ENCODE measurements around the gene MVK.

The MVK gene

DNA sequence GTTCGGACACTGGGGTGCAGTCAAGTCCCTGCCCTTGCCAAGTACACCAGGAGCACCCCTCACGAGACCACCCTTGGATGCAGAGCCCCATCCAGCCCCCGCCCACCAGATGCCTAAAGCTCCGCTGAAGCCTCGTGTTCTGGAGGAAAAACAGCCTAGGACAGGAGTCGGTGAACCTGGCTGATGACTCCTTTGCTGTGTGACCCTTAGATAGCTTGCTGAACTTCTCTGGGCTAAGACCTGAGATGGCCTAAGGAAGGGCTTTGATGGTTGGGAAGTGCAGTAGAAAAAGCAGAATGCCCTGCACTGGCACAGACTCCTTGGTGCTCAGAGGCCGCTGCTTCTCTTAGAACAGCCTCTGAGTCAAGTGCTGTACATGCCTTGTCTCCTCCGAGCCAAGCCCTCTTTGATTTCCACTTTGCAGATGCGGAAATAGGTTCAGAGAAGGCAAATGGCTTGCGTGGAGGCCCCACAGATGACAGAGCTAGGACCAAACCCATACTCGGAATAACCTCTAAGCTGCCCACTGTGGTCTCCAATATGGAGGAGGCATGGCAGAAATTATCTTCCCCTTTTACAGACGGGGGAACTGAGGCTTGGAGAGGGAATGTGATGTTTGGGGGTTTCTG, 52.3 kb downstream of the MVK start:
- no peak for DNase-seq (ENCODE audit: low spot score)
- TF ChIP-seq CTCF (IDR thresholded peaks at IDR 0.05; ENCODE audit: extremely low read depth, insufficient read depth, missing control alignments) = no peak
- in situ Hi-C loops (cut with MboI; ENCODE audit: low pct_unique_long_range_greater_than_20kb, low sequenced_read_pairs, unreplicated experiment) = no loop called here

GRCh38 chr12:109626378-109627115, 53.0 kb downstream of the MVK start:
- no peak for DNase-seq (ENCODE audit: low spot score)
- TF ChIP-seq CTCF (IDR thresholded peaks at IDR 0.05; ENCODE audit: extremely low read depth, insufficient read depth, missing control alignments) = no peak
- in situ Hi-C loops (cut with MboI; ENCODE audit: low pct_unique_long_range_greater_than_20kb, low sequenced_read_pairs, unreplicated experiment) = no loop called here

DNA sequence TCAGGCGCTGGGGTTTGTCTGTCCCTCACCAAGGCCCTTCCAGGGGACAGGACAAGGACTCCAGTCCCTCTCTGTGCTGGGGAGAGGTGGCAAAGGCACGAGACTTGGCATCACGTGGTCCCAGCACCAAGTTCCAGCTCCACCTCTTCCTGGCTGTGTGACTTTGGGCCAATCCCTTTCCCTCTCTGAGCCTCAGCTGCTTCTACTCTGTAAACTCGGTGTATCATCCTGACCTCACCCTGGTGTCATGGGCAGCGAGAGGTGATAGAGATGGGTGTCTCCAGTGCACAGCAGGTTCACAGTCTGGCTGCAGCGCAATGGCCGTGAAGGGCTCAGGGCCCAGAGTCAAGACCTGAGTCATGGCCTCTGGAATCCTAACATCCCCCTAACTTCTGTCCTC, 54.0 kb downstream of the MVK start:
- in situ Hi-C loops (cut with MboI; ENCODE audit: low pct_unique_long_range_greater_than_20kb, low sequenced_read_pairs, unreplicated experiment) = no loop called here
- no peak for DNase-seq (ENCODE audit: low spot score)

DNA sequence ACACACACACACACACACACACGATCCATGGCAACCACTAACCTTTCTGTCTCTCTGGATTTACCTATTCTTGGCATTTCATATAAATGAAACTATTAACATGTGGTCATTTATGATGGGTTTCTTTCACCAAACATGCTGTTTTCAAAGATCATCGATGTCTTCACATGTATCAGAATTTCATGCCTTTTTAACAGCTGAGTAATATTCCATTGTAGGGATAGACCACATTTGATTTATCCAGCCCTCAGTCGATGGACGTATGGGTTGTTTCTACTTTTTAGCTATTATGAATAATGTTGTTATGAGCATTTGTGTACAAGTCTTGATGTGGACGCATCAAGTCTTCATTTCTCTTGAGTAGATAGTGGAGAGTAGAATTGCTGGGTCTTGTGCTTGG, 56.5 kb downstream of the MVK start:
- no peak for DNase-seq (ENCODE audit: low spot score)
- no peak for TF ChIP-seq CTCF (IDR thresholded peaks at IDR 0.05; ENCODE audit: extremely low read depth, insufficient read depth, missing control alignments)
- in situ Hi-C loops (cut with MboI; ENCODE audit: low pct_unique_long_range_greater_than_20kb, low sequenced_read_pairs, unreplicated experiment) = no loop called here

More for the DNA sequence above, 54.0 kb downstream of the MVK start:
- no peak for TF ChIP-seq CTCF (IDR thresholded peaks at IDR 0.05; ENCODE audit: extremely low read depth, insufficient read depth, missing control alignments)

- in situ Hi-C loops (cut with MboI; ENCODE audit: low pct_unique_long_range_greater_than_20kb, low sequenced_read_pairs, unreplicated experiment) = no loop called here
- TF ChIP-seq CTCF (IDR thresholded peaks at IDR 0.05; ENCODE audit: extremely low read depth, insufficient read depth, missing control alignments) = no peak
- DNase-seq (ENCODE audit: low spot score) = no peak
These were observed 57.2 kb downstream of the MVK start for GRCh38 chr12:109630815-109631214.

DNA sequence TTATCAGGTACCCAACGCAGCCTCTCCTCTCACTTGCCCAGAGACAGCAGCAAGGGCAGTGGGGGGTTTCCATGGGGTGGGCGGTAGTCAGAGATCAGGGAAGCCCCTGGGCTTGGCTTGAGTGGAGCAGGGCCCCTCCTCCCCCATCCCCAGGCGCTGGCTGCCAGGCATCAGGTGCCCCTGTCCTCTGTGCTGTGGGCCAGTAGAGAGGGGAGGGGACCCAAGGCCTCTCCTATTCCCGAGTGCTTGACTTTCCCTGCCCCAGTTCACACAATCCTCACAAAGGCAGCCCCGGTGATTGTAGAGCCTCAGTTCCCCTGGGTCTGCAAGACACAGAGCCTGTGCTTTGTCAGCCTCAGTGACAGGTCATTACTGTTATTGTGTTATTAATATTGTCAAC, 57.7 kb downstream of the MVK start:
- in situ Hi-C loops (cut with MboI; ENCODE audit: low pct_unique_long_range_greater_than_20kb, low sequenced_read_pairs, unreplicated experiment) = no loop called here
- no peak for DNase-seq (ENCODE audit: low spot score)
- no peak for TF ChIP-seq CTCF (IDR thresholded peaks at IDR 0.05; ENCODE audit: extremely low read depth, insufficient read depth, missing control alignments)

Data from GM13977 (cell line).